Breast epithelium (tissue), 4 donors: Measurements from ENCODE around the gene SLC18B1. TPM values are rescaled to one million over a fixed set of nuclear protein-coding genes. Genes with fewer than 3 reads are reported as not detected.

Source experiments
- DNase-seq, 2 donors: peaks; one replicate each; pipeline ENCODE4 v3.0.0-alpha.2; 2019; ENCODE audit warnings: low spot score in 2 of 2
- H3K27ac ChIP-seq, 2 donors: fragments of 200-600 bp; sonication (generic) in 1 of 2; one replicate each; pipeline ENCODE4 v1.5.1; 2016 to 2019; ENCODE audit warnings: mild to moderate bottlenecking in 1 of 2
- H3K27me3 ChIP-seq, 2 donors: fragments of 200-600 bp; sonication (generic) in 1 of 2; one replicate each; pipeline versions ENCODE4 v1.5.1 to v1.6.0; 2017 to 2019; ENCODE audit warnings: control low read depth in 1 of 2, mild to moderate bottlenecking in 1 of 2
- H3K36me3 ChIP-seq: fragments of 200-600 bp; one replicate; pipeline ENCODE4 v1.5.1; 2019
- H3K4me1 ChIP-seq, 2 donors: fragments of 200-600 bp; sonication (generic); one replicate each; pipeline ENCODE4 v1.5.1; 2016 to 2019; ENCODE audit warnings: control low read depth in 1 of 2
- H3K4me3 ChIP-seq, 3 donors: fragments of 200-600 bp; sonication (generic); 1 replicate in 2 of 3; 2 replicates in 1 of 3; pipeline ENCODE4 v1.5.1; 2016 to 2019; ENCODE audit warnings: mild to moderate bottlenecking in 3 of 3, moderate library complexity in 2 of 3
- H3K9me3 ChIP-seq, 2 donors: fragments of 200-600 bp; sonication (generic) in 1 of 2; one replicate each; pipeline ENCODE4 v1.5.1; 2016 to 2019; ENCODE audit warnings: control low read depth in 1 of 2
- CTCF ChIP-seq, 3 donors: fragments of 450-650 bp; IDR thresholded peaks; one replicate each; pipeline ENCODE4 v1.5.1; 2016 to 2017; ENCODE audit warnings: antibody characterized with exemption in 3 of 3, mild to moderate bottlenecking in 3 of 3, moderate library complexity in 3 of 3
- POLR2A ChIP-seq: fragments of 450-650 bp; IDR thresholded peaks from one replicate; pipeline ENCODE4 v1.6.1; 2016; ENCODE audit warnings: antibody characterized with exemption, mild to moderate bottlenecking, moderate library complexity
- POLR2AphosphoS5 ChIP-seq, 3 donors: sonication (generic); formaldehyde crosslinking; IDR thresholded peaks; one replicate each; pipeline ENCODE4 v1.6.1; 2017; ENCODE audit warnings: antibody characterized with exemption in 3 of 3
- intact Hi-C: fragments of 100-400 bp; cut with DNase I; formaldehyde crosslinking; loops from one replicate; pipeline ENCODE4 v1.15.1; 2023; ENCODE audit warnings: low total_unique reads
- total RNA-seq, 3 donors: library from RNA; depleted of rRNA; stranded (reverse); fragments of >200 nt; gene quantifications; one replicate each; pipeline ENCODE4 v1.1.0, GENCODE V29; 2016

Gene SLC18B1
- total RNA-seq, 3 donors from 2014 or later: 8.2 to 14.6 (median 14.1) TPM

- Histone ChIP-seq H3K27me3 (no peaks in the 10 kb centered on the region), H3K4me3 (no peak overlapping the region), H3K36me3 (no peaks in the 10 kb centered on the region), H3K4me1 (no peaks in the 10 kb centered on the region), H3K9me3 (no peaks in the 10 kb centered on the region), H3K27ac (no peak overlapping the region)
- intact Hi-C loops: no loop called here
- DNase-seq: no peak
- no peak for TF ChIP-seq CTCF (IDR thresholded peaks at IDR 0.05)
- no peak for TF ChIP-seq POLR2AphosphoS5 (IDR thresholded peaks at IDR 0.05)
- no peak for TF ChIP-seq POLR2A
Observed at GRCh38 chr6:132733283-132733682, 65.2 kb downstream of the SLC18B1 start.

GRCh38 chr6:132731086-132731485 is 67.4 kb downstream of the SLC18B1 start:
- TF ChIP-seq CTCF (IDR thresholded peaks at IDR 0.05): no peak
- TF ChIP-seq POLR2A: no peak
- no peak for TF ChIP-seq POLR2AphosphoS5 (IDR thresholded peaks at IDR 0.05)
- no peaks in the 10 kb centered on the region for H3K9me3 ChIP-seq
- H3K27ac ChIP-seq: no peak overlapping the region
- no peaks in the 10 kb centered on the region for H3K4me1 ChIP-seq
- no peaks in the 10 kb centered on the region for H3K36me3 ChIP-seq
- H3K4me3 ChIP-seq: no peak overlapping the region
- intact Hi-C loops: no loop called here
- no peak for DNase-seq
- no peaks in the 10 kb centered on the region for H3K27me3 ChIP-seq

- Histone ChIP-seq H3K9me3 (no peaks in the 10 kb centered on the region), H3K27me3 (no peaks in the 10 kb centered on the region), H3K36me3 (no peaks in the 10 kb centered on the region), H3K4me1 (no peaks in the 10 kb centered on the region), H3K4me3 (no peak overlapping the region), H3K27ac (no peak overlapping the region)
- DNase-seq: no peak
- TF ChIP-seq CTCF (IDR thresholded peaks at IDR 0.05): no peak
- no peak for TF ChIP-seq POLR2A
- TF ChIP-seq POLR2AphosphoS5 (IDR thresholded peaks at IDR 0.05): no peak
- intact Hi-C loops: no loop called here
Observed at GRCh38 chr6:132730560-132730959, 67.9 kb downstream of the SLC18B1 start.

- H3K27ac ChIP-seq: no peak overlapping the region
- no peaks in the 10 kb centered on the region for H3K4me1 ChIP-seq
- H3K27me3 ChIP-seq: no peaks in the 10 kb centered on the region
- TF ChIP-seq CTCF (IDR thresholded peaks at IDR 0.05): no peak
- no peak for TF ChIP-seq POLR2AphosphoS5 (IDR thresholded peaks at IDR 0.05)
- TF ChIP-seq POLR2A: no peak
- no peak overlapping the region for H3K4me3 ChIP-seq
- H3K36me3 ChIP-seq: no peaks in the 10 kb centered on the region
- DNase-seq: no peak
- no peaks in the 10 kb centered on the region for H3K9me3 ChIP-seq
- intact Hi-C loops: no loop called here
Observed at GRCh38 chr6:132728616-132729015, 69.8 kb downstream of the SLC18B1 start.

- Histone ChIP-seq H3K9me3 (no peaks in the 10 kb centered on the region), H3K4me3 (no peak overlapping the region), H3K36me3 (no peaks in the 10 kb centered on the region), H3K4me1 (no peaks in the 10 kb centered on the region), H3K27ac (no peak overlapping the region), H3K27me3 (no peaks in the 10 kb centered on the region)
- intact Hi-C loops: no loop called here
- no peak for DNase-seq
- no peak for TF ChIP-seq POLR2AphosphoS5 (IDR thresholded peaks at IDR 0.05)
- TF ChIP-seq POLR2A: no peak
- TF ChIP-seq CTCF (IDR thresholded peaks at IDR 0.05): no peak
Observed at GRCh38 chr6:132726608-132726975, 71.8 kb downstream of the SLC18B1 start.
